ENCODE measurements around the gene TMEM235. TPM values are rescaled to one million over a fixed set of nuclear protein-coding genes. Genes with fewer than 3 reads are reported as not detected.
A peak's percentile ranks its signal among the peaks of the same experiment; 100 is the strongest.

TMEM235 gene
- total RNA-seq, 1 donor, result not detected

DNA sequence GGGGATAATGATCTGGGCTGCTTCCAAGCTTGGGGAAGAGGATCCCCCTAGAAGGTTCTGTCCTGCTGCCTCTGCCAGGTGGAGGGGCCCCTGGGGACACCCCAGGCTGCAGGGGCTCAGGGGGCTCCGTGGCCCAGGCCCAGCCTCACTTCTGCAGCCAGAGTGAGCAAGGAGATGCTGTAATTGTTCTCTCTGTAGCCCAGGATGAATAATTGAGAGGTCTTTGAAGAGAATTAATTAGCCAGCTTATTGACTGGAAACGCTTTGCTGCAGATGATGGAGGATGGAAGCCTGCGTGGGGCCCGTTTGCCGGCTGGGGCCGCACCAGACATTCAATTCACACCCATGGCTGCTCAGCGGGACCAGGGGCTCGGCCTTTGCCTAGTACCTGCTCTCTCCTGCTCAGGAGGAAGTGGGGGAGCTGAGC lies 38.5 kb downstream of the TMEM235 start:
- Histone ChIP-seq H3K9me3 (ENCODE audit: low read depth, low read length) (no peaks in the 10 kb centered on the region), H3K27ac (ENCODE audit: low read depth, low read length) (no peak overlapping the region), H3K36me3 (ENCODE audit: insufficient read depth, low read length) (no peaks in the 10 kb centered on the region), H3K27me3 (ENCODE audit: insufficient read depth, low read length) (peaks cover 49% of the 10 kb centered on the region), H3K79me2 (ENCODE audit: insufficient read depth, low read length) (no peaks in the 10 kb centered on the region), H3K4me2 (ENCODE audit: insufficient read depth, low read length) (no peak overlapping the region), H4K20me1 (ENCODE audit: insufficient read depth, low read length) (no peaks in the 10 kb centered on the region), H2AFZ (ENCODE audit: low read length) (no peak overlapping the region), H3K4me1 (ENCODE audit: insufficient read depth, low read length) (no peaks in the 10 kb centered on the region), H3K4me3 (ENCODE audit: insufficient read depth, low read length) (no peak overlapping the region)
- TF ChIP-seq, protein P1, sequence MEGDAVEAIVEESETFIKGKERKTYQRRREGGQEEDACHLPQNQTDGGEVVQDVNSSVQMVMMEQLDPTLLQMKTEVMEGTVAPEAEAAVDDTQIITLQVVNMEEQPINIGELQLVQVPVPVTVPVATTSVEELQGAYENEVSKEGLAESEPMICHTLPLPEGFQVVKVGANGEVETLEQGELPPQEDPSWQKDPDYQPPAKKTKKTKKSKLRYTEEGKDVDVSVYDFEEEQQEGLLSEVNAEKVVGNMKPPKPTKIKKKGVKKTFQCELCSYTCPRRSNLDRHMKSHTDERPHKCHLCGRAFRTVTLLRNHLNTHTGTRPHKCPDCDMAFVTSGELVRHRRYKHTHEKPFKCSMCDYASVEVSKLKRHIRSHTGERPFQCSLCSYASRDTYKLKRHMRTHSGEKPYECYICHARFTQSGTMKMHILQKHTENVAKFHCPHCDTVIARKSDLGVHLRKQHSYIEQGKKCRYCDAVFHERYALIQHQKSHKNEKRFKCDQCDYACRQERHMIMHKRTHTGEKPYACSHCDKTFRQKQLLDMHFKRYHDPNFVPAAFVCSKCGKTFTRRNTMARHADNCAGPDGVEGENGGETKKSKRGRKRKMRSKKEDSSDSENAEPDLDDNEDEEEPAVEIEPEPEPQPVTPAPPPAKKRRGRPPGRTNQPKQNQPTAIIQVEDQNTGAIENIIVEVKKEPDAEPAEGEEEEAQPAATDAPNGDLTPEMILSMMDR (IDR thresholded peaks at IDR 0.05; ENCODE audit: extremely low read depth, low read depth, low read length), result no peak
- DNase-seq (ENCODE audit: insufficient read length, low spot score, missing footprints), result peak; percentile 25

DNA sequence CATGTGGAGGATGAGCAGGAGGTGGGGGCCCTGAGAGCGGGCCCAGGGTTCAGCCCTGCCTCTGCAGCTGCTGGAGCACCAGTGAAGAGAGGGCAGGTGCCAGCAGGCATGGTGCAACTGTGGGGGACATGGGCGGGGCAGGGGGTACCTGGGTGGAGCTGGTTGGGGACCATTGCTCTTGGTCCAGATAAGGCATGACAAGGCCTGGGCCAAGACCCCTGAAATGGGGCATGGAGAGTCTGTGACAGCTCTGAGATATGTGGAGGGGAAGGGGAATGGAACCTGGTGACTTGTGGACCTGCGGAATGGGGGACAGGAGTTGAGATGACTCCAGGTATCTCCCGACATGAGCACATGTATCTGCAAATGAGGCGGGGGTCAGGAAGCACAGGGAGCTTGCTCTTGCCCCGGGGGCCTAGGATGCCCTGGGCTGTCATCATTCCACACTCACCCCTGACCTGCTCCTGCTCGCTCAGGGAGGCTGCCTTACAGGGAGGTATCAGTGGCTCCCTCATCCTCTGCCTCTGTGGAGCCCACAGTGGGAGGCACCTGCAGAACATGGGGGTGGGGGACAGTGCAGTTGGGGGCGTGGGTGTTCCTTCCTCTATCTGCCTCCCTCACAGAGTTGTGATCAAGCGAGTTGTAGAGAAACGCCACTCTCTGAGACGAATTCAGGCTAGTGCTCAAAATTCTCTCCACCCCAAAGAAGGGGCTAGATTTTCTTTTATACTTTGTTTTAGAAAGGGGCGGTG lies 40.2 kb downstream of the TMEM235 start:
- H3K79me2 ChIP-seq (ENCODE audit: insufficient read depth, low read length), result no peaks in the 10 kb centered on the region
- H3K9me3 ChIP-seq (ENCODE audit: low read depth, low read length), result no peaks in the 10 kb centered on the region
- peak; percentile 49 for DNase-seq (ENCODE audit: insufficient read length, low spot score, missing footprints)
- no peak overlapping the region for H2AFZ ChIP-seq (ENCODE audit: low read length)
- H4K20me1 ChIP-seq (ENCODE audit: insufficient read depth, low read length), result no peaks in the 10 kb centered on the region
- H3K27me3 ChIP-seq (ENCODE audit: insufficient read depth, low read length), result peaks cover 52% of the 10 kb centered on the region
- TF ChIP-seq, protein P1 (IDR thresholded peaks at IDR 0.05; ENCODE audit: extremely low read depth, low read depth, low read length), result no peak
- H3K4me3 ChIP-seq (ENCODE audit: insufficient read depth, low read length), result no peak overlapping the region
- H3K36me3 ChIP-seq (ENCODE audit: insufficient read depth, low read length), result no peaks in the 10 kb centered on the region
- no peak overlapping the region for H3K4me2 ChIP-seq (ENCODE audit: insufficient read depth, low read length)
- no peak overlapping the region for H3K27ac ChIP-seq (ENCODE audit: low read depth, low read length)
- H3K4me1 ChIP-seq (ENCODE audit: insufficient read depth, low read length), result no peaks in the 10 kb centered on the region

DNA sequence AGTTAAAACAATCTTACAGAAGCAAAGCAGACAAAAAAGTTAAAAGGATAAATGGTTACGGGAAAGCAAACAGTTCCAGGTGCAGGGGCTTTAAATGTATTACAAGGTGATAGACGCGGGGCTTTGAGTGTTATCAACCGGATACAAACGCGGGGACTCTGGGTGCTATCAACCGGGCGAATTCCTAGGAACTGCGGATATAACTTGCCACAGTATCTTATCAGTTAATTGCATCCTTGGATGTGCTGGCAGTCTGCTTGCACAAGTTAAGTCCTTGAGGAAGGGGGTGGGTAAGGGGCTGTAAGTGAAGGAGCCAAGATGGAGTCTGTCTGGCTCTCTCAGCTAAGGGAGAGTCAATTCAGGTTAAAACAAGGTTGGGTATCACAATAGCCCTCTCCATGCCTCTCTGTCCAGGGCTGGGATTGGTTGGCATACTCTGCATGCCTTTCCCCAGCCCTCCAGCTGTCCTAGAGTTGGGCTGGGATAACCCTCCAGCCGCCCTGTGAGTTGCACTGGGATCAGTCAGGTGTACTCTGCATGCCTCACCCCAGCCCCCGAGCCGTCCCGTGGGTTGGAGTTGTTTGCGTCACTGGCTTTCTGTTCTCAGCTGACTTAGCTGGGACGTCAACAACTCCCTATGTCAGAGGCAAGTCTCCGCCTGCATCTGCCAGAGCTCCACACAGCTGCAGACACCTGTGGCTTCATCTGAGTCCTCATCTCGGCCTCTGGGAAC lies 40.9 kb downstream of the TMEM235 start:
- H2AFZ ChIP-seq (ENCODE audit: low read length), result no peak overlapping the region

More for the DNA sequence above, 40.9 kb downstream of the TMEM235 start:
- DNase-seq (ENCODE audit: insufficient read length, low spot score, missing footprints), result peak; percentile 75
- Histone ChIP-seq H3K27ac (ENCODE audit: low read depth, low read length) (no peak overlapping the region), H3K27me3 (ENCODE audit: insufficient read depth, low read length) (peaks cover 54% of the 10 kb centered on the region), H3K36me3 (ENCODE audit: insufficient read depth, low read length) (no peaks in the 10 kb centered on the region), H3K4me3 (ENCODE audit: insufficient read depth, low read length) (no peak overlapping the region), H3K4me2 (ENCODE audit: insufficient read depth, low read length) (no peak overlapping the region), H3K9me3 (ENCODE audit: low read depth, low read length) (no peaks in the 10 kb centered on the region), H4K20me1 (ENCODE audit: insufficient read depth, low read length) (no peaks in the 10 kb centered on the region), H3K79me2 (ENCODE audit: insufficient read depth, low read length) (no peaks in the 10 kb centered on the region), H3K4me1 (ENCODE audit: insufficient read depth, low read length) (no peaks in the 10 kb centered on the region)
- TF ChIP-seq, protein P1 (IDR thresholded peaks at IDR 0.05; ENCODE audit: extremely low read depth, low read depth, low read length), result no peak
